ENCODE data around the gene FYB2.

DNA sequence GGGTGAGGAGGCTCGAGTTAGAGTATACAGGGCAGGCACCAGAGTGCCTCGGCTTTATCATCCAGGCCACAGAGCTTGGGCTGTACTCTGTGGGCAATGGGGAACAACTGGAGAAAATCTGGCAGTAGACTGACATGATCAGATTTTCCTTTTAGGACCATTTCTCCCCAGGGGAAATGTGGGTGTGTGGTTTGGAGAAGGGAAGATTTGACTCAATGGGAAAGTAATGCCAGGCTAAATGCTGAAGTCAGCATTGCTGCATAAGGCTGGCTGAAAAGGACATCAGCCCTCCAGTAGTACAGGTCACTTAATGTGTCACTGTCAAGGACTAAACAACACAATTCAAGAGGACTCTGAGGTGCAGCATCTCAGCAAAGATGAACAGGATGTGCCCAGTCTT, 5.0 kb downstream of the FYB2 start:
- no peak for TF ChIP-seq CTCF (IDR thresholded peaks at IDR 0.05; ENCODE audit: low read depth, low read length, poor library complexity, severe bottlenecking)
- no peak for TF ChIP-seq EZH2phosphoT487 (IDR thresholded peaks at IDR 0.05; ENCODE audit: borderline replicate concordance, low read length)
